A673 (cell line): ENCODE data around the gene EPHA4. TPM values are rescaled to one million over a fixed set of nuclear protein-coding genes. Genes with fewer than 3 reads are reported as not detected.

Experiments
- BruUV-seq: library from RNA; stranded (reverse); fragments of 400-500 nt; replicated peaks from 2 replicates; lab custom pipeline; 2021; lab: Mats Ljungman, UMichigan
- CTCF ChIA-PET: fragments of 300-600 bp; sonication (Branson Sonifier 250); formaldehyde crosslinking; loops from one replicate; lab custom pipeline; 2022; ENCODE audit warnings: antibody characterized with exemption; lab: Charles Lee
- POLR2A ChIA-PET: fragments of 300-600 bp; sonication (Branson Sonifier 250); formaldehyde crosslinking; loops from one replicate; lab custom pipeline; 2022; ENCODE audit warnings: antibody characterized with exemption; ENCODE audit not compliant: low non-redundant PET; lab: Charles Lee
- DNase-seq: peaks from one replicate; pipeline ENCODE4 v3.0.0-alpha.2; 2015; ENCODE audit warnings: low spot score
- H3K27ac ChIP-seq: fragments of 200-600 bp; sonication (generic); 2 replicates; pipeline ENCODE4 v1.5.1; 2016; ENCODE audit warnings: mixed run types, low read depth, mild to moderate bottlenecking, mixed read lengths, antibody characterized with exemption, low read length; ENCODE audit not compliant: poor library complexity, severe bottlenecking
- H3K27me3 ChIP-seq: fragments of 200-600 bp; sonication (generic); replicated peaks from 2 replicates; pipeline ENCODE4 v1.6.1; 2017; ENCODE audit warnings: mixed run types, low read depth, mild to moderate bottlenecking, mixed read lengths, antibody characterized with exemption, low read length; ENCODE audit not compliant: insufficient read depth, poor library complexity
- H3K36me3 ChIP-seq: fragments of 200-600 bp; sonication (generic); 2 replicates; pipeline ENCODE4 v1.6.1; 2016; ENCODE audit warnings: mixed run types, mild to moderate bottlenecking, mixed read lengths, antibody characterized with exemption, low read length; ENCODE audit not compliant: insufficient read depth, poor library complexity, severe bottlenecking
- H3K4me1 ChIP-seq: fragments of 200-600 bp; sonication (generic); 2 replicates; pipeline ENCODE4 v1.6.1; 2017; ENCODE audit warnings: mixed run types, mild to moderate bottlenecking, mixed read lengths, antibody characterized with exemption, low read length; ENCODE audit not compliant: insufficient read depth, poor library complexity, severe bottlenecking
- H3K4me3 ChIP-seq: fragments of 200-600 bp; sonication (generic); 2 replicates; pipeline ENCODE4 v1.5.1; 2016; ENCODE audit warnings: low read depth, mixed run types, mild to moderate bottlenecking, mixed read lengths, low read length; ENCODE audit not compliant: poor library complexity, severe bottlenecking
- H3K9me3 ChIP-seq: fragments of 200-600 bp; sonication (generic); 2 replicates; pipeline ENCODE4 v1.6.1; 2016; ENCODE audit warnings: mixed run types, low read depth, mild to moderate bottlenecking, mixed read lengths, antibody characterized with exemption, low read length; ENCODE audit not compliant: poor library complexity, severe bottlenecking
- CTCF ChIP-seq: fragments of 300-800, 200-600 bp; sonication (generic); conservative IDR thresholded peaks from 2 replicates; pipeline ENCODE4 v1.5.1; 2017; ENCODE audit warnings: low read depth, mild to moderate bottlenecking, antibody characterized with exemption, low read length, moderate library complexity, mixed read lengths
- EZH2 ChIP-seq: fragments of 200-600 bp; sonication (generic); IDR thresholded peaks from 2 replicates; pipeline ENCODE4 v1.6.1; 2017; ENCODE audit warnings: borderline replicate concordance, low read depth, mild to moderate bottlenecking, mixed read lengths, antibody characterized with exemption, low read length; ENCODE audit not compliant: poor library complexity, severe bottlenecking
- intact Hi-C: fragments of 100-400 bp; cut with micrococcal nuclease; formaldehyde crosslinking; loops from one replicate; pipeline ENCODE4 v1.10.0; 2022; ENCODE audit not compliant: unreplicated experiment
- total RNA-seq: library from RNA; stranded (reverse); gene quantifications from 2 replicates; pipeline ENCODE4 v1.2.3, GENCODE V29; 2021

Gene EPHA4
- total RNA-seq, 1 experiment from 2014 or later = 39.5 TPM

- BruUV-seq = no TSS peak
- intact Hi-C loops = no loop called here
- no peak for DNase-seq
- TF ChIP-seq CTCF (no peak), EZH2 (no peak)
- CTCF ChIA-PET = no interaction called here
- no peaks in the 10 kb centered on the region for H3K27me3 ChIP-seq
- no peak overlapping the region for H3K27ac ChIP-seq
- POLR2A ChIA-PET = no interaction called here
- H3K4me3 ChIP-seq = no peak overlapping the region
- H3K36me3 ChIP-seq = no peaks in the 10 kb centered on the region
- H3K9me3 ChIP-seq = no peaks in the 10 kb centered on the region
- H3K4me1 ChIP-seq = no peaks in the 10 kb centered on the region
These were observed 103.8 kb downstream of the EPHA4 start for GRCh38 chr2:221468317-221468716.

- Histone ChIP-seq H3K4me3 (no peak overlapping the region), H3K27ac (no peak overlapping the region), H3K9me3 (no peaks in the 10 kb centered on the region), H3K27me3 (no peaks in the 10 kb centered on the region), H3K36me3 (no peaks in the 10 kb centered on the region), H3K4me1 (no peaks in the 10 kb centered on the region)
- BruUV-seq = no TSS peak
- TF ChIP-seq EZH2 (no peak), CTCF (no peak)
- CTCF ChIA-PET = no interaction called here
- POLR2A ChIA-PET = no interaction called here
- intact Hi-C loops = no loop called here
- DNase-seq = no peak
These were observed 104.5 kb downstream of the EPHA4 start for GRCh38 chr2:221467610-221468009.

- ChIA-PET POLR2A (no interaction called here), CTCF (no interaction called here)
- H3K27ac ChIP-seq = no peak overlapping the region
- no peaks in the 10 kb centered on the region for H3K27me3 ChIP-seq
- TF ChIP-seq CTCF = no peak
- TF ChIP-seq EZH2 = no peak
- BruUV-seq = no TSS peak
- no peaks in the 10 kb centered on the region for H3K9me3 ChIP-seq
- H3K36me3 ChIP-seq = no peaks in the 10 kb centered on the region
- DNase-seq = no peak
- intact Hi-C loops = no loop called here
- H3K4me1 ChIP-seq = no peaks in the 10 kb centered on the region
- no peak overlapping the region for H3K4me3 ChIP-seq
These were observed 105.4 kb downstream of the EPHA4 start for GRCh38 chr2:221466744-221467143.
